SK-N-MC (cell line): Measurements from ENCODE around the gene SESTD1.

Experiments
- EZH2 ChIP-seq: fragments of 200-600 bp; sonication (generic); IDR thresholded peaks from one replicate; pipeline ENCODE4 v1.6.1; 2017; ENCODE audit warnings: antibody characterized with exemption
- POLR2AphosphoS5 ChIP-seq: IDR thresholded peaks from 2 replicates; pipeline ENCODE4 v1.6.1; 2012; ENCODE audit warnings: mild to moderate bottlenecking, low read depth, low read length, borderline replicate concordance

- no peak for TF ChIP-seq POLR2AphosphoS5
- no peak for TF ChIP-seq EZH2
These were observed 24.8 kb downstream of the SESTD1 start for GRCh38 chr2:179239838-179240237.
